ENCODE measurements around the gene TTR. TPM values are rescaled to one million over a fixed set of nuclear protein-coding genes. Genes with fewer than 3 reads are reported as not detected.

Gene TTR
- polyA plus RNA-seq, 1 of the 3 experiments (the other 2 are of a cell fraction) = not detected

GRCh38 chr18:31603315-31603714 is 11.6 kb downstream of the TTR start:
- Histone ChIP-seq H3K36me3 (replicated peaks in 1 of 2; ENCODE audit: control insufficient read depth in 1 of 2, insufficient read depth in 2 of 2, low read length in 1 of 2) (no peaks in the 10 kb centered on the region), H3K9me3 (no peaks in the 10 kb centered on the region), H4K20me1 (ENCODE audit: insufficient read depth) (no peaks in the 10 kb centered on the region), H2AFZ (ENCODE audit: low read depth) (no peak overlapping the region), H3K9me2 (no peaks in the 10 kb centered on the region), H3K27me3 (ENCODE audit: insufficient read depth) (no peaks in the 10 kb centered on the region), H3F3A (replicated peaks; ENCODE audit: insufficient read depth) (no peaks in the 10 kb centered on the region), H3K9ac (no peak overlapping the region), H3K4me1 (ENCODE audit: control insufficient read depth in 1 of 2, insufficient read depth in 2 of 2, low read depth in 1 of 2, low read length in 1 of 2) (no peaks in the 10 kb centered on the region), H3K27ac (ENCODE audit: low read depth in 2 of 2, low read length in 1 of 2) (no peak overlapping the region), H3K4me3 (ENCODE audit: low read depth in 2 of 2, low read length in 1 of 2) (no peak overlapping the region), H3K4me2 (no peak overlapping the region), H3K79me2 (ENCODE audit: insufficient read depth) (no peaks in the 10 kb centered on the region)
- TF ChIP-seq GABPA (IDR thresholded peaks at IDR 0.05; ENCODE audit: low read depth) (no peak), ZBTB33 (IDR thresholded peaks at IDR 0.05; ENCODE audit: borderline replicate concordance, low read depth) (no peak), RAD21 (IDR thresholded peaks at IDR 0.05; ENCODE audit: low read length) (no peak), EP300 (IDR thresholded peaks at IDR 0.05; ENCODE audit: borderline replicate concordance in 1 of 2, low read depth in 1 of 2, low read length in 1 of 2) (no peak), JUND (IDR thresholded peaks at IDR 0.05) (no peak), CTCF (IDR thresholded peaks at IDR 0.05) (no peak)
- TF ChIP-seq, protein P1, sequence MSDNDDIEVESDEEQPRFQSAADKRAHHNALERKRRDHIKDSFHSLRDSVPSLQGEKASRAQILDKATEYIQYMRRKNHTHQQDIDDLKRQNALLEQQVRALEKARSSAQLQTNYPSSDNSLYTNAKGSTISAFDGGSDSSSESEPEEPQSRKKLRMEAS (IDR thresholded peaks at IDR 0.05; ENCODE audit: low read depth) = no peak
- TF ChIP-seq, protein P2, sequence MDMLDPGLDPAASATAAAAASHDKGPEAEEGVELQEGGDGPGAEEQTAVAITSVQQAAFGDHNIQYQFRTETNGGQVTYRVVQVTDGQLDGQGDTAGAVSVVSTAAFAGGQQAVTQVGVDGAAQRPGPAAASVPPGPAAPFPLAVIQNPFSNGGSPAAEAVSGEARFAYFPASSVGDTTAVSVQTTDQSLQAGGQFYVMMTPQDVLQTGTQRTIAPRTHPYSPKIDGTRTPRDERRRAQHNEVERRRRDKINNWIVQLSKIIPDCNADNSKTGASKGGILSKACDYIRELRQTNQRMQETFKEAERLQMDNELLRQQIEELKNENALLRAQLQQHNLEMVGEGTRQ (IDR thresholded peaks at IDR 0.05; ENCODE audit: borderline replicate concordance, low read depth, low read length) = no peak
- CTCF ChIA-PET = no interaction called here
- no peak for DNase-seq
- POLR2A ChIA-PET = no interaction called here

DNA sequence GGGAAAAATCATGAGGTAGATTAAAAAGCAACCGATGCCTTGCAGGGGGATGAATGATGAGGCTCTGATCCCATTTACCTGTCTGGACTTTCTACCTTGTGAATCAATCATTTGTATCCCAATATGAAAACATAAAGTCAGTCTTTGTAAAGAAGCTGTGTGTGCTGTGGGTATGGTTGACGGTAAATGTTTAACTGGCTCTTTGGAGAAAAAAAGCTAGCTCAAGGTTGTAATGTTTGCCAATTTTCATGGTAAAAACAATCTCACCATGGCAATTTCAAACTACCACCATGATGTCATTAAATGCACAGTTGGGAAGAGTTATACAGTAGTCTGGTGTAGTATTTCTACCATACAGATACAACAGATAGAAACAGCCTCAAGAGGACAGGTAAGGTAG is 14.6 kb downstream of the TTR start:
- Histone ChIP-seq H3K36me3 (replicated peaks in 1 of 2; ENCODE audit: control insufficient read depth in 1 of 2, insufficient read depth in 2 of 2, low read length in 1 of 2) (no peaks in the 10 kb centered on the region), H3K4me1 (ENCODE audit: control insufficient read depth in 1 of 2, insufficient read depth in 2 of 2, low read depth in 1 of 2, low read length in 1 of 2) (peaks cover 0 to 2% of the 10 kb centered on the region in 2 experiments; a peak in 1 of 4 replicates), H4K20me1 (ENCODE audit: insufficient read depth) (no peaks in the 10 kb centered on the region), H3F3A (replicated peaks; ENCODE audit: insufficient read depth) (no peaks in the 10 kb centered on the region), H3K4me3 (ENCODE audit: low read depth in 2 of 2, low read length in 1 of 2) (no peak overlapping the region), H2AFZ (ENCODE audit: low read depth) (no peak overlapping the region), H3K9me2 (no peaks in the 10 kb centered on the region), H3K9me3 (no peaks in the 10 kb centered on the region), H3K27ac (ENCODE audit: low read depth in 2 of 2, low read length in 1 of 2) (no peak overlapping the region), H3K9ac (no peak overlapping the region), H3K27me3 (ENCODE audit: insufficient read depth) (no peaks in the 10 kb centered on the region), H3K4me2 (no peak overlapping the region), H3K79me2 (ENCODE audit: insufficient read depth) (no peaks in the 10 kb centered on the region)
- ChIA-PET POLR2A (no interaction called here), CTCF (no interaction called here)
- 80% methylated on average over 2 of the region's 2 CpGs for WGBS (ENCODE audit: low lambda C conversion rate)
- TF ChIP-seq, protein P3, sequence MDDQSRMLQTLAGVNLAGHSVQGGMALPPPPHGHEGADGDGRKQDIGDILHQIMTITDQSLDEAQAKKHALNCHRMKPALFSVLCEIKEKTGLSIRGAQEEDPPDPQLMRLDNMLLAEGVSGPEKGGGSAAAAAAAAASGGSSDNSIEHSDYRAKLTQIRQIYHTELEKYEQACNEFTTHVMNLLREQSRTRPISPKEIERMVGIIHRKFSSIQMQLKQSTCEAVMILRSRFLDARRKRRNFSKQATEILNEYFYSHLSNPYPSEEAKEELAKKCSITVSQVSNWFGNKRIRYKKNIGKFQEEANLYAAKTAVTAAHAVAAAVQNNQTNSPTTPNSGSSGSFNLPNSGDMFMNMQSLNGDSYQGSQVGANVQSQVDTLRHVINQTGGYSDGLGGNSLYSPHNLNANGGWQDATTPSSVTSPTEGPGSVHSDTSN (IDR thresholded peaks at IDR 0.05) = no peak
- TF ChIP-seq, protein P1 (IDR thresholded peaks at IDR 0.05; ENCODE audit: low read depth) = no peak
- TF ChIP-seq GABPA (IDR thresholded peaks at IDR 0.05; ENCODE audit: low read depth) (no peak), SMC3 (IDR thresholded peaks at IDR 0.05; ENCODE audit: low read depth, low read length) (no peak), FOXM1 (IDR thresholded peaks at IDR 0.05; ENCODE audit: low read depth) (no peak), MXI1 (IDR thresholded peaks at IDR 0.05; ENCODE audit: low read depth, low read length) (no peak), RCOR1 (IDR thresholded peaks at IDR 0.05; ENCODE audit: low read length) (no peak), NFIC (IDR thresholded peaks at IDR 0.05; ENCODE audit: borderline replicate concordance) (no peak), RAD21 (IDR thresholded peaks at IDR 0.05; ENCODE audit: low read length) (no peak), SIN3A (IDR thresholded peaks at IDR 0.05; ENCODE audit: borderline replicate concordance, low read depth, low read length) (no peak), TAF1 (IDR thresholded peaks at IDR 0.05; ENCODE audit: borderline replicate concordance, low read depth, low read length) (no peak)
- DNase-seq = no peak
